HTR-8/SVneo (cell line): ENCODE measurements around the gene SPINDOC.
"Not testable (repeated sequence)": the region's sequence is repeated elsewhere in the genome, so short reads cannot be mapped to it uniquely, and the experiment has no call there.

Experiments used
- DNase-seq: peaks from one replicate; pipeline ENCODE4 v3.0.0; 2011; ENCODE audit warnings: low spot score, mixed read lengths; ENCODE audit not compliant: insufficient read length
- FAIRE-seq: peaks from 2 replicates; lab custom pipeline; 2011; peaks lifted over from hg19 to GRCh38; lab: Jason Lieb, UNC

SPINDOC gene

GRCh38 chr11:63849691-63850090 is 36.4 kb downstream of the SPINDOC start:
- FAIRE-seq (no peak), DNase-seq (no peak)

DNA sequence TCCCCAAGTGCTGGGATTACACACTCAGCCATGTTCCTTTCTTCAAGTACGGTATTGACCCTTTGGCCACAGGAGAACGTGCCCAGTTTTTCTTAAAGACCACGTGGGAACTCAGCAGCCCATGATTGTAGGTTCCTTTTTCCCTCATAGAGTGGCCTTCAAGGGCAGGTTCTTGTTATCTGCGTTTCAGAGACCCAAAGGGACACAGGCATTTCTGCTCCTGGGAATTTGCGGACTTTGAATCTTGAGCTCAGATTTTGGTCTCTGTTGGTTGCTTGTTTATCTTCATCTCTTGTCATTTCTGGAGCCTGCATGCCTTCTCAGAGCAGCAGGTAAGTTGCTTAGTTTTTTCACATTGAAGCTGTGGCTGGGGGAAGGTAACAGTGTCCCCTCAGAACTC is 37.7 kb downstream of the SPINDOC start:
- no peak for DNase-seq
- FAIRE-seq: no peak

DNA sequence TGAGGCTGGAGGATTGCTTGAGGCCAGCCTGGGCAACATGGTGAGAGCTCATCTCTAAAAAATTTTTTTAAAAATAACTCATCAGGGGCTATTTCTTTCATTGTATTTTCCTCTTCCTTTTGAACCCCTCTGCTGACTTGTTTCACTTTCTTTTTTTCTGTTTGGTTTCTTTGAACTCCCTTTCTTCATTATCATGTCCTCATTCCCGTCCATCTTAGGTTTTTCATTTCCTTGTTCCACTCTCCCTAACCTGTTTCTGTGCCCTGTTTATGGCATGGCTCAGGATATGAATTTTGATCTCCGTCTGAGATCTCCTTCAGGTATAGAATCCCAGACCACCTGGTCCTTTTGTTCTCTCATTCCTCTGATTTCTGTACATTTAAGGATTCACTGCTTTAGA is 38.1 kb downstream of the SPINDOC start:
- DNase-seq (no peak), FAIRE-seq (no peak)

- DNase-seq (no peak), FAIRE-seq (no peak)
These were observed 40.2 kb downstream of the SPINDOC start for GRCh38 chr11:63853476-63853875.

DNA sequence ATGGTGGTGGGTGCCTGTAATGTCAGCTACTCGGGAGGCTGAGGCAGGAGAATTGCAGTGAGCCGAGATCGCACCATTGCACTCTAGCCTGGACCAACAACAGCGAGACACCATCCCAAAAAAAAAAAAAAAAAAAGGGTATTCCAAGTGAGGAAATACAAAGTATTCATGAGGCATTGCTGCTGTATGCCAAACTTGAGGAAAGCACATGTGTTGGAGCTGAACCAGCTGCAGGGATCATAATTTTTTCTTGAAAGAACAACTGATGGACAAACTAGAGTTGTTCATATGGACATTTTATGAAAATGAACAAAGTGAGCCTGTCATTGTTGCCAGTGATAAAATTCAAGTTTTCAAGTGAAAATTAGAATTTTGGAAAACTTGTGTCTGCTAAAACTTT is 41.4 kb downstream of the SPINDOC start:
- DNase-seq (no peak), FAIRE-seq (no peak)

GRCh38 chr11:63855975-63856374 is 42.7 kb downstream of the SPINDOC start:
- FAIRE-seq (no peak), DNase-seq (no peak)

DNA sequence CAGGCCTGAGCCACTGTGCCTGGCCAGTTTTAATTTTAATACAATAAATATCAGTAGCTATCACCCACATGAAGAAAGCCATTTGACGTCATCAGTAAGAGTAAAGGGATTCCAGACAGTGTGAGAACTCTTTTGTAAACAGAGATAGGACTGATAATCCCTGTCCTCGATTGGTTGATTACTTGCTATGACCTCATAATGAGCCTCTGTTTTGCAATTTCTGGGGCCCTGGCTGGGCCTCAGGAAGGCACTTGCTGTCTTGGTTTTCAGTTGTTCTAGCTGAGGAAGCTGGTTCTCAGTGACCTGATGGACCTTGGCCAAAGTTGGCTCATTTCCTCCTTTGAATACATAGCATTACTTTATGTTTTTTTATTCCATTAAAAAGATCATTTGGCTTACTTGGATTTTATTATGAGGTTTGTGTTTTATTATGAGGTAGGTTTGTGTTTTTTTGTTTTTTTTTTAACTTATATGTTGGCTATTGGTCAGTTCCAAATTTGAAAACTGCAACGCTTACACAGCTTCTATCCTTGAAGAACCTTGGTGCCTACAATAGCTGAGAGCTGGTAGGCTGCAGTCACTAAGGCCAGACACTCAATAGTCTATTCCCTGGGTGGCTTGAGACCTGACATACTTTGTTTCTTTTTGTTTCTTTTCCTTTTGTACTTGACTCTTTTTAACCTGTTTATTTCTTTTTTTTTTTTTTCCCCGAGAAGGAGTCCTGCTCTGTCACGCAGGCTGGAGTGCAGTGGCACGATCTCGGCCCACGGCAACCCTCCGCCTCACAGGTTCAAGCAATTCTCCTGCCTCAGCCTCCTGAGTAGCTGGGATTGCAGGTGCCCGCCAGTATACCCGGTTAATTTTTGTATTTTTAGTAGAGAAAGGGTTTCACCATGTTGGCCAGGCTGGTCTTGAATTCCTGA is 45.6 kb downstream of the SPINDOC start:
- DNase-seq (no peak), FAIRE-seq (no peak)

DNA sequence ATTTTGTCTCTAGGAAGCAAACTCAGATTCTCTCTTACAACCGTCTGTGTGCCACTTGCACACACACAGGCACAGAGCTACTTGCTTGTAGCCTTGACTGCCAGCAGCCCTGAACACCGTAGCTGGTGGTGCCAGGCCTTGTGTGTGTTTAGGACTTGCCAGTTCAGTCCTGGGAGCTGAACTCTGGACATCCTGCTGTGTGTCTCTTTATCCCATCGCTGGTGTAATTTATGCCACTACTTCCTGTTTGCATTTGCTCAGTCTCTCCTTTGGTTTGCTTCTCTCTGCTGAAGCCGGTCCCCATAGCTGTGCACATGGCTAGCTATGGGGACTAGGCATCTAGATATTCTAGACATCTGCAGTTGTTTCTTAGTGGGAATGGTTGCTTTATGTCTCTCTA is 49.7 kb downstream of the SPINDOC start:
- DNase-seq (no peak), FAIRE-seq (no peak)

DNA sequence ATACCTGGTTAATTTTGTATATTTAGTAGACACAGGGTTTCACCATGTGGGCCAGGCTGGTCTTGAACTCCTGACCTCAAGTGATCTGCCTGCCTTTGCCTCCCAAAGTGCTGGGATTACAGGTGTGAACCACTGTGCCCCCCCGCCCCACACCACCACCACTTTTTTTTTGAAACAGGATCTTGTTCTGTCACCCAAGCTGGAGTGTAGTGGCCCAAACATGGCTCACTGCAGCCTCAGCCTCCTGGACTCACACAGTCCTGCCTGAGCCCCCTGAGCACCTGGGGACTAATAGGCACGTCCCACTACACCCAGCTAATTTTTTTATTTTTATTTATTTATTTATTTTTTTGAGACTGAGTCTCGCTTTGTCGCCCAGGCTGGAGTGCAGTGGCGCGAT is 50.4 kb downstream of the SPINDOC start:
- FAIRE-seq, DNase-seq: not testable (repeated sequence)

DNA sequence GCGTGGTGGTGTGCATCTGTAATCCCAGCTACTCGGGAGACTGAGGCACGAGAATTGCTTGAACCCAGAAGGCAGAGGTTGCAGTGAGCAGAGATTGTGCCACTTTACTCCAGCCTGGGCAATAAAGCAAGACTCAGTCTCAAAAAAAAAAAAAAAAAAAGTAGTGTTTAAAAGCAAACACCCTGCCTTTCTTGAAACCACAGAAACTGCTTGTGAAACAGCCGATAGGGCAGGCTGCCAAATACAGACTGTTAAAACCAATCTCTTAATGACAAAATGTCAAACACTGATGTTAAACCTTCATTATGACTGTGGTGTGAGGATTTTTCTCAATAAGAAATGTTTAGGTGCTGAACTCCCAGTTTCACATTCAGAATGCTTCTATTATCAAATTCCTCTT is 53.0 kb downstream of the SPINDOC start:
- DNase-seq (no peak), FAIRE-seq (no peak)

GRCh38 chr11:63867511-63867910 is 54.3 kb downstream of the SPINDOC start:
- no peak for FAIRE-seq
- DNase-seq: no peak

GRCh38 chr11:63868399-63869064 is 55.3 kb downstream of the SPINDOC start:
- no peak for DNase-seq
- no peak for FAIRE-seq

DNA sequence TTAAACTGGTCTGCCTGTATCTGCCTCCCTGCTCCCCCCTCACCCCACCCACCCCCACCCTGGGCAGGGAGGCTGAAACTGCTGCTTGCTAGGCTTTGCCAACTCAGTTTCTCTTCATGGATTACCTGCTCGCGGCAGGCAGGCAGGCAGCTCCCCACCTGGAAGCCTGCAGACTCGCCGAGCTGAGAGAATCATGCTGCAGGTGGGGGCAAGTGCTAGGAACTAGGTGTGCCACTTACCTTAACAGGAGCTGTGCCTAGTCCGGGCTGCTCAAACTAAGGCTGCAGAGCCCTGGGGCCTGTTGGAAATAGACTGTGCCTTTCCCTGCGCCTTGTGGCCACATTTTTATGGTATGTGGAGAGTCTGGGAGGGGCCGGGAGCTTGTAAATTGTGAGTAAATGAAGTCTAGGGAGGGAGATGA is 55.9 kb downstream of the SPINDOC start:
- DNase-seq (no peak), FAIRE-seq (no peak)

DNA sequence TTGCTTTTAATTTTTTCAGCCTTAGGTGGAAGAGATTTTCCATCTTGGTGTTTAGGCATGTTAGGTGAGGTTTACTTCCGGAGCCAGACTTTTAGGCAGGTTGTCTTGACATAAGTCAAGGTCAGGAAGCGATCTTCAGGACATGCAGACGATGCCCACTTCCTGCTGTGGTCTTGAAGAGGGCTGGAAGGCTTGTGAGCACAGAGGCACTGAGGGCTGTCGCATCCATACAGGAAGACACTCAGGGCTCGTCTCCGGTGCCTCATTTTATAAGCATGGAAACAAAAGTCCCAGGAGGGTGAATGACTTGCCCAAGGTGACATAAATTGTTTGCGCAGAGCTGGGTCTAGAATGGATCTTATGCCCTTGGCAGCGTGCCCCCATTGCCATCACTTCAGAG is 56.4 kb downstream of the SPINDOC start:
- no peak for FAIRE-seq

DNA sequence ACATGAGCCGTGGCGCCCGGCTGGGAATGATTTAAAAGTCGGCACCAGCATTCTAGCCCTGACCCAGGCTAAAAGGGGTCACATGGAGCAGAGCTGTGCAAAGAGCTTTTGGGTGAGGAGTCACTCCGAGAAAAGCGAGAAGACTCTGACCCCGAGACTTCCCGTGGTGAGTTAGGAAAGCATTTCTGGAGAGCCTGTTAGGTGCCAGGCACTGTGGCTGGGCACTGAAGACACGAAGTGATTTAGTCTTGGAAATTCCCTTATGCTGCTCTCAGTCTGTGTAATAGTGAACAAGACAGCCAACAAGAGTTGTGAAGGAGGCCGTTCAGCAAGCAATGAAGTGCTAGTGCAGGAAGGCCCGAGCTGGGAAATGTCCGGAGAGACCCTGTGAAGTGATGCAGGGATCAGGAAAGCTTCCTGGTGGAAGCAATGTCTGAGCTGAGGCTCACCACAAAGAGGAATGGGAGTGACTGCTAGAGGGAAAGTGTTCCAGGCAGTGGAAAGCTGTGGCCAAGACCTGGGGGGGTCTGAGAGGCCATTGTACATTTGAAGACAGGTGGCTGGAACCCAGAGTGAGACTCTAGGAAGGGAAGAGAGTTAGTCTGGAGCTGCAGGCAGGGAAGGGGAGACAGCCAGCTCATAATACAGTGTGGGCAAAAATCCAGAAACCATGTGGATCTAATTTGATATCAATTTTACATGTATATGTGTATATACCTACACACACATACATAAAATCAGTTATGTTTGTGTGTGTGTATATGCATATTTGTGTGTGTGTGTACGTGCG is 57.3 kb downstream of the SPINDOC start:
- no peak for FAIRE-seq
- DNase-seq: no peak

More for the DNA sequence above, 56.4 kb downstream of the SPINDOC start:
- DNase-seq: no peak

- FAIRE-seq (no peak), DNase-seq (peak; percentile 87)
These were observed 58.9 kb downstream of the SPINDOC start for GRCh38 chr11:63871962-63872799.

DNA sequence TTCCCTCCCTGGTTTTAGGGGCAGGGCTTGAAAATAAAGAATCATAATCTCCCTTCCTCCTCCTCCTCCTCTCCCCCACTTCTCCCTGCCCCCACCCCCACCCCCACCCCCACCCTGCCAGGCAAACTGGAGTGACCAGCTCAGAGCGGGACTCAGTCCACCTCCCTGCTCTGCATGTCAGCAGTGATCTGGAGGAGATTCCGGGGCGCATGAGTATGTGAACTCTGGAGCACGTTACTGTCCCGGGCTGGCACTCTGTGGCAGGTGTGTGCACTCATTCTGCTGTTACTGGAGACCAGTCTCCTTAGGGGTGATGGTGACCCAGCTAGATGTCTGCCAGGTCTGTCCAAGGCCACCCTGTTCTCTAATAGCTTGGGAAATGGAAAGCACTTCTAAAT is 59.5 kb downstream of the SPINDOC start:
- FAIRE-seq (no peak), DNase-seq (no peak)

DNA sequence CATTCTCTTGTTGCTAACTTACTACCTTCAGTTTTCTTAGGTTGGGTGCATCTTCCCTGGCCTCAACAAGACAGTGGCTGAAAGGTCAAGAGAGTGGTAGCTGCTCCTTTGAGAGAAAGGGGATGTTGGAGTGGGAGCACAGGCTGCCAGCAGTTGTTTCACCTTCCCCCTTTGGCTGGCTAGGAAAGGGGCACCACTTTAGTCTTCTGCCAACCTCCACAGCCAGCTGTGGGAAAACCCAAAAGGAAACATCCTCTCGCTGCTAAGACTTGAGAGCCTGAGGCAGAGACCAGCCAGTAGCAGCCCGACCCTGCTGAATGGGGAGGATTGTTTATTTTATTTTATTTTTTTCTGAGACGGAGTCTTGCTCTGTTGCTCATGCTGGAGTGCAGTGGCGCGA is 60.1 kb downstream of the SPINDOC start:
- no peak for DNase-seq
- no peak for FAIRE-seq

DNA sequence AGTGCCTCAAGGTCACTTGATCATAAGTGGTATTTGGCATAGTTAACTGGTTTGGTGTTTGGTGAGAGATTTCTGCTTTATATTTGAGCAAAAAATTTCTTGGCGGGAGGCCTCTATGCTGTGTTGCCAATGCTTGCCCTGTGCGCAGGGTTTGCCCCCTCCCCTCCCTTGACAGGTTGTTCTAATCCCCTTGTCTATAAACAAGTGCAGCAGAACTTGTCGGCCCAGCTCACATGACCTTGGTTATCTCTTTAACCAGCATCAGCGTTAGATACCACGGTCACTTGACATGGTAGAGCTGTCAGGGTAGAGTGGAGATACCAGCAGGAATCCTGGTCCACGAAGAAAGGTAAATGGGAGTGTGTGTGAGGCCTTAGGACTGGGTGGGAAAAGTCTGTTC is 61.3 kb downstream of the SPINDOC start:
- DNase-seq: no peak
- no peak for FAIRE-seq

- FAIRE-seq: no peak
- no peak for DNase-seq
These were observed 62.3 kb downstream of the SPINDOC start for GRCh38 chr11:63875506-63876065.
